Endometrial microvascular endothelial cells (primary cell): ENCODE data around the gene HOTAIR. TPM values are rescaled to one million over a fixed set of nuclear protein-coding genes. Genes with fewer than 3 reads are reported as not detected.

Source experiments
- in situ Hi-C: cut with HindIII; loops from 2 replicates; pipeline ENCODE4 v1.10.0; 2017; ENCODE audit warnings: low sequenced_read_pairs, low pct_unique_long_range_greater_than_20kb; ENCODE audit errors: inconsistent ontology term
- total RNA-seq: library from RNA; depleted of rRNA; stranded (reverse); fragments of >200 nt; gene quantifications from one replicate; pipeline ENCODE4 v1.2.3, GENCODE V29; 2015; ENCODE audit errors: inconsistent ontology term

Gene HOTAIR
- total RNA-seq, 1 donor from 2014 or later = not detected

- in situ Hi-C loops = no loop called here
Observed at GRCh38 chr12:53993162-53994008, 18.6 kb upstream of the HOTAIR start.

- in situ Hi-C loops = no loop called here
Observed at GRCh38 chr12:53992377-53992889, 17.7 kb upstream of the HOTAIR start.

DNA sequence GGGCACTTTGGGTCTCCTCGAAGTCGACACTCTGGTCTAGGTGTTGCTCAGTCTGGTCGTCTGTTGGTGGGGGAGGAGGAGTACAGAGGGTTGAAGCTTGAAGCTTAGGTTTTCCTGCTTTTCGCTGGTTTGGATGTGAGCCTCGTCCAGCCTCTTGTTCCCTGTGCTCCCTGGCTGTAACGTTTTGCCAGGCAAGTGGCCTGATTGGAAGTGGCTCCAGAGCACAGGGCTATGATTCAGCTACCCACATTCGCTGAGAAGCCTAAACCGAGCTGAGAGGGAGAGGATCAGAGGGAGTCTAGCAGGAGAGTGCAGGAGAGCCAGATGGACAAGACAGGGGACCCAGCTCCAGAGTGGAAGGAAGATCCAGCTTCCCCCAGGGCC lies 16.3 kb upstream of the HOTAIR start:
- in situ Hi-C loops = no loop called here

DNA sequence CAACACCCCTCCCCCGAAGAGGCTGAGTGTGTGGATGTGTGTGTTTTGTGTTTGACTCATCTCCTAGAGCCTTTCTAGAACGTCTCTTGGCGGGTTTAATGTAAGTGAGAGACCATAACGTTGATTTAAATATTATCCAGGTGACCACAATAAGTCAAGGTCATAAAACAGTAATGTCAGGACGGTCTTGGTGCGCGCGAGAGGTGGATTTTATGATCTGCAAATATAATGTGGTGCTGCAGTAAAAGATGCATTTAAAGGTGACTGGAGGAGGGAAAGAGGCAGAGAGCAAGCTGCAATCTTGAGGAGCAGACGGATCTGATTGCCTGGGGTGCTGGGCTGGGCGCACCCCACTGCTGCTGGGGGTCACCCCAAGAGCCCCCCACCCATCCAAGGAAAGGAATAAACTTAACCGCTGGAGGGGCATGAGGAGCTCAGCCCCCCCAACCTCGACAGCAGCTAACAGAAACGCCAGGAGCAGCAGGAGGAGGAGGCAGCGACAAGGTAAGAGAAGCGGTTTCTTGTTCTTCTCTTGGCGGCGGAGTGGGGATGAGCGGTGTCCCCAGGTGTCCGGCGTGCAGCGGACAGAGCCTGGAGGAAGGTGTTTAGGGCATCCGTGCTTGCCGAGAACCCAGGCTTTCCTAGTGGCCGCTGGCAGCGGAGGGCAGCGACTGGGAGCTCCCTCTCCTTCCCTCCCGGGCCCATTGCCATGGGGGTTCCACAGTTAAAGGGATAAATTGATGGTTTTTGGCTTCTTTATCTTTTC lies 15.7 kb upstream of the HOTAIR start:
- in situ Hi-C loops = no loop called here

DNA sequence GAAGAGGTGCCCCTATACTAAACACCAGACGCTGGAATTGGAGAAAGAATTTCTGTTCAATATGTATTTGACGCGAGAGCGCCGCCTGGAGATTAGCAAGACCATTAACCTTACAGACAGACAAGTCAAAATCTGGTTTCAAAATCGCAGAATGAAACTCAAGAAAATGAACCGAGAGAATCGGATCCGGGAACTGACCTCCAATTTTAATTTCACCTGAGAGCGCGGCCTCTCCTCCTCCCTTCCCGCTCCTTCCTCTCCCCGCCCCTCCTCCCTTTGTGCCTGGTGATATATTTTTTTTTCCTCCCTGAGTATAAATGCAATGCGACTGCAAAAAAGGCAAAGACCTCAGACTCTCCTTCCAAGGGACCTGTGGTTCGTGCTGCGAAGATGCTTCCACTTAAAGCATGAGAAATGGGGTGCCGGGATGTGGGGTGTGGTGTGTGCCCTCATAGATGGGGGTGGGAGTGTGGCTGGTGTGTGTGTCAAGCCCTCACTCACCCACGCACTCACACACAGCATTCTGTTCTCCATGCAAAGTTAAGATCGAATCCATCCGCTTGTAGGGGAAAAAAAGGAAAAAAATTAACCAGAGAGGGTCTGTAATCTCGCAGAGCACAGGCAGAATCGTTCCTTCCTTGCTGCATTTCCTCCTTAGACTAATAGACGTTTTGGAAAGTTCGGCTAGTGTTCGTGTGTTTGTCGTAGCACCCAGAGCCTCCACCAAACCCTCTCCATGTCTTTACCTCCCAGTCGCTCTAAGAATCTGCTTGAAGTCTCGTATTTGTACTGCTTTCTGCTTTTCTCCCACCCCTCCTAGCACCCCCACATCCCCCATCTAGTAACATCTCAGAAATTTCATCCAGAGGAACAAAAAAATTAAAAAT lies 14.7 kb upstream of the HOTAIR start:
- in situ Hi-C loops = no loop called here

DNA sequence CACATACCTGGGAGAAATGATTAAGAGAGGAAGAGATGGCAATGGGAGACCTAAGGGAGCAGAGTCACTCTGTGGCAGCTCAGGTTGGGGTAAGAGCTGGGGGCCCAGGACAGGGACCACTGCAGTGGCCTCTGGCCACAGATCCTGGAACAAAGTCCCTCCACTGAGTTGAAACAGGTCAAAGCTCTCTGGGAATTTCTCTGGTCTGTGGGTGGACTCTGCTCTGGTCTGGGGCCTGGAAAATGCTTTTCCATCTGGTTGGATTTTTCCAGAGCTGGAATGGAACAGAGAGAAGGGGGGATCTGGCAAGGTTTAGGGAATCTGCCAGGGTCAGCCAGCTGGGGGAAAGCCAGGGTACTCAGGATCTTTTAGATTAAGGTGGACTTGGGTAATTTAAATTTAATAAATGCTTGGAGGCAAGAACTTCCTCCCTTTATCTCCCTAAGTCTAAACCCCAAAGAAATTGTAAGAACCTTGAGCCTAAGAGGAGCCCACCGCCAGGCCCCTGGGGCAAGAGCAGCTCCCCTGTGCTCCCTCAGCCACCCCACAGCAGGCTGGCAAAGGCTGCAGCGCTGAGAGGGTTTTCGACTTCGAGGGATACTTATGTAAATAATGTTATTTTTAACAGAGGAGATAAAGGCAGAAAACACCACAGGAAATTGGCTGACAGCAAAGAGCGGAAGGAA lies 13.9 kb upstream of the HOTAIR start:
- in situ Hi-C loops = no loop called here

- in situ Hi-C loops = no loop called here
Observed at GRCh38 chr12:53987787-53988230, 13.1 kb upstream of the HOTAIR start.

DNA sequence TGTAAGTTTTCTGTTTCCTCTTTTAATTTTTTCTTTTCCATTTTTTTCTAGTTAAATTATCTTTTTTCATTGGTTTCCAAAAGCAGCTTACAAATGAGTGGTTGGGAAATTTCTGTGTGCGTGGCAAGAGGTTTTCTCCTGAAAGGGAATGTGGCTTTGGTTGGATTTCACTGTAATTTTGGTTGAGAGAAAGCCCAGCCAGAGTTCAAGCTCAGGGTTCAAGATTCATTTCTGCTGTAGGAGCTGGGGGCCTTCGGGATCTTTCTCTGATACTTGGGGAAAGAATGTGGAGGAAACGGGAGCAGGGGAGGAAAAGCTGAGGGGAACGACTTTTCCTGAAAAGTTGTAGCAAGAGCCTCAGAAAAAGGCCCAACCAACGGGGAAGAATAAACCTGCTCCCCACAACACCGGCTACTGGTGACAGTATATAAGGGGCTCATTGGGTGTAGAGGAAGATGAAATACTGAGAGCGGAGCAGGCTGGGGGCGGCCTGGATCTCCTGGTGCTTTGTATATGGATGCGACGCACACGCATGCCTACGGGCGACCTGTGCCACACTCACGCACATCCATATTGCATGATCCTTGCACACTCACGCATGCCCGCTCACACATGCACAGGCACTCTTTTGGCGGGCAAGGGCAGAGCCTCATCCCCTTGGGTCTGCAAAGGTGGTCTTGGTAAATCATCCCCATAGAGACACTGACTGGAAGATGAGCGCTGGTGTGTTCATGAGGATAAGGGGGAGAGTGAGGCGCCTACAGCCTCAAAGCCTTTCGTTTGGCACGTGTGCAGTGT lies 12.1 kb upstream of the HOTAIR start:
- in situ Hi-C loops = no loop called here

GRCh38 chr12:53985994-53986685 lies 11.4 kb upstream of the HOTAIR start:
- in situ Hi-C loops = no loop called here

GRCh38 chr12:53985692-53985993 lies 10.9 kb upstream of the HOTAIR start:
- in situ Hi-C loops = no loop called here

DNA sequence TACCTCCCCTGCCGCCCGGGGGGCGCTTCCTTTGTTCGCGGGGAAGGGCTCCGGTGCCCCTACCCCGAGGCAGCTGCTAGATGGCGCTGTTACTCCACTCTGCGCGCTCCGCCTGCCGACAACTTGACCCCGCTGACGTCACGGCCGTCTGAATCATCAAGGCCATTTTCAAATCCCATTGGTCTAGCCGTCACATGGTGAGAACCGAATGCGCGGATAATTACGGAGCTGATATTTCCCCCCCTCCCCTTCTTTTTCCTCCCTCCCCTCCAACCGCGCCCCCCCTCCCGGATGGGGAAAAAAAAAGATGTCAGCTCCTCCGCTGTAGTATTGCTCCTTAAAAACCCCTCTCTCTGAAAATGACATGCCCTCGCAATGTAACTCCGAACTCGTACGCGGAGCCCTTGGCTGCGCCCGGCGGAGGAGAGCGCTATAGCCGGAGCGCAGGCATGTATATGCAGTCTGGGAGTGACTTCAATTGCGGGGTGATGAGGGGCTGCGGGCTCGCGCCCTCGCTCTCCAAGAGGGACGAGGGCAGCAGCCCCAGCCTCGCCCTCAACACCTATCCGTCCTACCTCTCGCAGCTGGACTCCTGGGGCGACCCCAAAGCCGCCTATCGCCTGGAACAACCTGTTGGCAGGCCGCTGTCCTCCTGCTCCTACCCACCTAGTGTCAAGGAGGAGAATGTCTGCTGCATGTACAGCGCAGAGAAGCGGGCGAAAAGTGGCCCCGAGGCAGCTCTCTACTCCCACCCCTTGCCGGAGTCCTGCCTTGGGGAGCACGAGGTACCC lies 10.3 kb upstream of the HOTAIR start, which contains the start of gene HOXC10:
Gene HOXC10 (plus strand): TSS at position 246 of the 791 bp plus-strand sequence. CDS start 114 bp downstream, at position 360.
- in situ Hi-C loops = no loop called here

DNA sequence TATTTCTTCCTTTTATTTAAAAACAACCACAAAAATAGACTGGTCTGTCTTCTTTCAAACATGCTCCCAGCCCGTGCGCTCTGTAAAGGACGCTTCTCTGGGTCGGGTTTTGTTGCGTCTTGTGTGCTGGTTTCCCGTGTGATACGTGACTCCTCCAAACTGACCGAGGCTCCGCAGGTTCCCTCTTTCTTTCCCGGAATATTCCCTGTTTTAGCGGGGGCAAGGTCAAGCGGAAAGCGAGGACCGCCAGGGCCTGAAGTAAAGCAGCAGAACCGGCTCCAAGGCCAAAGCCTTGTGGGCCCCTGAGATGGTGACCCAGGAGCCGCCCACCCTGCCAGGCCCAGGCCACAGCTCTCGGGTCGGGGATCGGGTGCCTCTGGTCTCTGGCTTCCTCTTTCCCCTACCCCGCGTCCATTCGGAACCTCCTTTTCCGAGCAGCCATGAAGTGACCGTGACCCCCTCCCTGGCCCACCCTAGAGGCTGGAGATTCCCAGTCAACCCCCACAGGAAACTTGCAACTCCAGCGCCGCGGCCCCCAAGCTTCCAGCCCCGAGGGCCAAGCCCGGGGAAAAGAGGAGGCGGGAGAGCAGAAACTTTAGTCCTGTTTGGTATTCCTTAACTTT lies 9.3 kb upstream of the HOTAIR start:
- in situ Hi-C loops = no loop called here

- in situ Hi-C loops = no loop called here
Observed at GRCh38 chr12:53983568-53983949, 8.8 kb upstream of the HOTAIR start.

DNA sequence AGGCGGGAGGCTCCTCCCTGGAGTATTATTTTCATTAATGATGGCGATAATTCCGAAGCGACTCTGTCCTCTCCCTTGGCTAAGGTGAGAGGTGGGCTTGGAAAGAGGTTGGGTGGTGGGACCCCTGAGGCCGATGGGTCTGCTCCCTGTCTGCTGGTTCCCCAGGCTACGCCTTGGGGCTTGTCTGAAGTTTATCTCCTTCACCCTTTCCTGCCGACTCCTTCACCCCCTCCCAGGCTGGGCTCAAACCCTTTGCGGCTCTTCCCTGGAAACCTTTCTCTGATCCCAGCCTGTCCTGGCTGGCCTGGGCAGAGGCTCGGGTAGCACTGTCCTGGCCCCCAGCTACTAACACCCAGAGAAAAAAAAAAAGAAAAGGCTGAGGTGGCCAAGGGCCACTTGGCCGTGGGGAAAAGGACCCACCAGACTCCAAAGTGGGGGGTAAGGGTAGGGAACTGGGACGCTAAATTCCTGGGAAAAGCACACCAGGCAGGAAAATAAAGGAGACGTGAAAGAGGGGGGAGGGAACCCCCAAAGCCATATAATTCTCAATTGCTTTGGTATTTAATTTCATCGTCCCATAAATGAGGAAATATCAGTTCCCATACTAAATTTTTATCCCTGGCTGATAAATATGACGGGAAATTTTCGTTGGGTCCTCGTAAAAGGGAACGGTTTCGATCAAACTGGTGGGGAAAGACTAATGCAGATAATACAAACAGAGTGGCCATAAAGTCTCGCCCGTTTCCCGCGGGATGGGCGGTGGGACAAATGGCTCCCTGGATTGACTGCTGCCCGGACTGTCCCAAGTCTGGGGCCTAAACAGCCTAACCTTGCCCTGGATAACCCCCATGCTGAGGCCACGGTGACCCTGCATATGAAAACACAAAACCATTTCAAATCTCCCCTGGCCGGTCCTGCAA lies 8.2 kb upstream of the HOTAIR start:
- in situ Hi-C loops = no loop called here
